ENCODE data around the gene LHFPL3. TPM values are rescaled to one million over a fixed set of nuclear protein-coding genes. Genes with fewer than 3 reads are reported as not detected.

Gene LHFPL3
- total RNA-seq = not detected in 2 replicates

GRCh38 chr7:104328296-104328969, at the start of gene LHFPL3:
LHFPL3 (plus strand) TSS chr7:104328603.

Other genes with a start within 250 kb of the LHFPL3 start
- 14.2 and 16.5 TPM in 2 replicates for gene ORC5, start 120.6 kb upstream of the LHFPL3 start, total RNA-seq